SKM-1 (cell line): Measurements from ENCODE around the gene SLX4IP.

Source experiments
- DNase-seq: peaks from one replicate; lab custom pipeline; 2025; ENCODE audit not compliant: unreplicated experiment; lab: John Stamatoyannopoulos, UW

The SLX4IP gene

DNA sequence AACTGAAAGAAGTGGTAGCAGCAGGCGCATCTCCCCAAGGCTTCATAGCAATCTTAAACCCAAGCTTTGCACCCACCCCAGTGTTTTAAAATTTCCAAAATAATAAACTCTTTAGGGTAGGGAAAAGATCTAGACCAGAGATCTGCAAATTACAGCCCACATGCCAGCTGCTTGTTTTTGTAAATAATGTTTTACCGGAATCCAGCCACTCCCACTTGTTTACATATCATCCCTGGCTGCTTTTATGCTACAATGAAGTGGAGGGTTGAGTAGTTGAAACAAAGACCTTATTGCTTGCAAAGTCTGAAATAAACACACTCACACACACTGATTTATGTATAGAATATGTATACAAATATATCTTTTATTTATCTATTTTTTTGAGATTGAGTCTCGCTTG lies 30.0 kb downstream of the SLX4IP start:
- no peak for DNase-seq

DNA sequence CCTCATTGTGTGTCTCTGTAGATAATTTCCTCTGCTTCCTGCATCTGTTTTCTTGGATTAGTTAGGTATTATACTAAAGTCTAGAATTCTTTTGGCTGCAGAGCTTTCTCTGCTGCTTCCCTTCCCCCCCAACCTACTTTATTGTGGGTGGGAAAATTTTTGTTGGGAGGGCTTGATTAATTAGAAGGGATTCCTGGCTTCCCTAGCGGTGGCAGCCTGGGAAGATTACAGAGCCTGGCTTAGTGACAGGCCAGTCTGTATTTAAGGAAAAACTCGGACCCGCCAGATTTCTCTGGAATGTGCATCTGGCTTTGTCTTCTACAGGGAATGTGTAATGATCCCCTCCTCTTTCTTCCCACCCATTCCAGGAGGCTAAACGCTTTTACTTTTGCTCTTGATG lies 31.2 kb downstream of the SLX4IP start:
- DNase-seq: no peak

DNA sequence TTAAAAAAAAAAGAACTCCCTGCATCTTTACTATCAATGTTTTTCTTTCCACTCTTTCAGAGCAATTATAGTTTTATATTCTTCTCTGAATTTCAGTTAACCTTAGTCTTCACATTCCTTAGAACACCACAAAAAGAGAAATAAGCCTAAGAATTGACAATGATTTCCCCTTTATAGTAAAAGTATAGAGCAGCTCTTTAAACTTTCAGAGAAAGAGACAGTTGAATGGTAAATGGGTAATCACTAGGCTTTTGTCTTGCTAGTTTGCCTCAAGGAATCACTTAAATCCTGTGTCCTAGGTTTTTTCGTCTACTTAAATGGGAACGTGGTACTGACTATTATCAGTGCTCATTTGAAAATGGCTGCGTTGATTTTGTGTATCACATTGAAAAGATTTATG lies 31.8 kb downstream of the SLX4IP start:
- DNase-seq: no peak

DNA sequence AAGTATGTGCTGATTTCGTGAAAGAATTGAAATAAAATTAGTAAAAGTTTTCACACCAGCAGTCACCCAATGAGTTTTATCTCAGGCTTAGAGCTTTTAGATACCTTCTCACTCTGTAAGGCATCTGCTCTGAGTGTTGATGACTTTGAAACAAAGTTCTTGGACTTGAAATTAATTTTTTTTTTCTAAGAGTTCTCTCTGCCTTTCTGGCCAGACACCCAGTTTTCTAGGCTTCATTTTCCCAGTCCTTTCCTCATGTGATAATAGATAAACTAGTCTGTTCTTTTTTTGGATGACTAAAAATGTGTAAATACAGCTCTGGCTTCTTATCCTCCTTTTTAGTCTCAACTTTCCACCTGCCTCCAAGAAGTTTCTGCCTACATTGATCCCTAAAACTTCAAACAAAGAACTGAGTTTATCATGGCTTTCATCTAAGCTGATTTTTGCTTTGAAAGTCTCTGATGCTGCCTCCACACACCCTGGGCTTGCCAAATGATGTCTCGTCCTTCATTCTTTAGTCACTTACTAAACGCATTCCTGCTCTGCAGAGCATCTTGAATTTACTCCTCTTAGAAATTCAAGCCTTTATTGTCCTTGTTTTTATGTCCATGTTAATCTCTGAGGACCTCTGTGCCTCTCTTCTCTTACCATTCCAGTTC lies 32.7 kb downstream of the SLX4IP start:
- no peak for DNase-seq

DNA sequence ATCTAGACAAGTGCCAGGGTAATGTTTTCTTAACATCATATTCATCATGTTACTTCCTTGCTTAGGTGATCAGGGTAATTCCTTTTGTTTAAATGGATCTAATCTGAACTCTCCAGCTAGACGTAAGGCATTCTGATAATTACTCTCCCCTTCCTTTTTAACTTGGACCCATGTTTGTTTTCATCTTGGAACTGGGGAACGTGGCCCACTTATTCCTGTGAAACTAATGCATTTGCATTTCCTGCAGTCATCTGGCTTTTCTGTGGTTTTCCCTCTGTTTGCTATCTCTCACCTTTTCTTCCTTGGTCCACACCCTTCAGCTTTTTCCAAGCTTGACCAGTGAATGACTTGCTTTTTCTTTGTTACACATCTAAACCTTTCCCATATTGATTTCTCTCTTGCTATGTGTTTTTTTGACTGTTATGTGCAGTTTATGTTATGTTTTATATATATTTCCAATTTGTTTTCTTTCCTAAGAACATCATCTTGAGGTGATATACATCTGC lies 33.3 kb downstream of the SLX4IP start:
- DNase-seq: no peak

DNA sequence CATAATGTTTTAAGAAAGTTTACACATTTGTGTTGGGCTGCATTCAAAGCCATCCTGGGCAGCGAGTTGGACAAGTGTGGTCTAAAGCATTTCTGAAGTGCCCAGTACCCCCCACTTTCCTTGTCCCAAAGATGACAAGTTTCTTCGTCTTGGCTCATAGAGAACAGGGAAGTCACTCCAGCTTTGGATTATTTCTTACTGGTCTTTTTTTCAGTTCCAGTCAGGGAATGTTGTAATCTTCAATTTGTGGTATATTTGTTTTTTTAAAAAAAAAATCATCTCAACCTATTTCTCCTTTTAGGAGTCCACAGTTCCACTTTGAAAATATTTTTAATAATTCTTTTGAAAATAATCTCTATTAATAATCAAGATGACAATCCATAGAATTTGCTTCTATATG lies 34.0 kb downstream of the SLX4IP start:
- DNase-seq: no peak

DNA sequence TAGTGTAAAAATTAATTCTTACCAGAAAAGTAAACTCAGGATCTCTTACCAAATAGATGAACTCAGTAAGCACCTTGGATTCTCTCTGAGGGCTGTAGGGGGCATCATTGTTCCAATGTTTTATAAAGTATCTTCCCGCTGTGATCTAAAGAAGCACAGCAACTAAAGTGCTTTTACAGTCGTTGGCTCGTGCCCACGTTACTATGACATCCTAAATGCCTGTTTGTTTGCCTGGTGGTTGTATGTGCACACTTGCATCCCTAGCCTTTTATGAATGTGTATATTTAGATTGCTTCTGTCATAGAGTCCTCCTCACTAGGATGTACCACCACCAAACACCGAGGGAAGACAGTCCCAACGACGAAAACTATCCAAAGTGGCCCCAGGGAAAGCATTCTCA lies 34.5 kb downstream of the SLX4IP start:
- DNase-seq: no peak

DNA sequence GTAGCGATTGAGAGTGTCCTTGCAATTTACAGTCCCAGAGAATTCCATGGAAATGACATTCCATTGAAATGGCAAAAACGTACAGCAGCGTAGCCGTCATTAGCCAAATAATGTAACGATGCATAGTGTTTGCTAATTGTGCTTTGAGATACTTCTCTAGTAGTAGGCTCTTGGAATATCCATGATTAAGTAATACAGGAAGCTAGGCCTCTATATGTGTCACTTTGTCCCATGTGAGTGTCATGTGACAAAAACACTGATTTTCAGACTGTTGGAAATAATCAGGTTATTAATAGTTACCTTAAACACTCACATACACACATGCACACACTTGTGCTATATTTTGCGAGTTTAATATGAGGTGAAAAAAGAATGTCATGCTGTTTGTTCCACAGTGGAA lies 35.2 kb downstream of the SLX4IP start:
- DNase-seq: no peak

DNA sequence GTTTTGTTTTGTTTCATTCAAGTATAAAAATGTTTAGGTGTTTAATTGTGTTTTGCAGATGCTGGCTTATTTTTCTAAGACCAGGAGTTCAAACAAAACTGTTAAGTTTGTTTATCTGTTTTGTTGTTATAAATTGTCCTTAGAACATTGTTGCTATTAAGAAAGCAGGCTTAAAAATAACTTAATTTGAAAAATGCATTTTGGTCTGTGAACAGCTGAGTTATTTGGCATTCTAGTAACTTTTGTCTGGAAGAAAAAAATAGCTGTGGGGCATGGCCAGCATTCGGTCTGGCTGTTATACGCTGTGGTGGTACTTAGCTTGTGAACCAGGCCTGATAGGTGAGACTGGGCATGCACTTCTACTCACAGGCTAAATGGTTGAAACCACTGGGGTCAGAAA lies 37.8 kb downstream of the SLX4IP start:
- DNase-seq: no peak

DNA sequence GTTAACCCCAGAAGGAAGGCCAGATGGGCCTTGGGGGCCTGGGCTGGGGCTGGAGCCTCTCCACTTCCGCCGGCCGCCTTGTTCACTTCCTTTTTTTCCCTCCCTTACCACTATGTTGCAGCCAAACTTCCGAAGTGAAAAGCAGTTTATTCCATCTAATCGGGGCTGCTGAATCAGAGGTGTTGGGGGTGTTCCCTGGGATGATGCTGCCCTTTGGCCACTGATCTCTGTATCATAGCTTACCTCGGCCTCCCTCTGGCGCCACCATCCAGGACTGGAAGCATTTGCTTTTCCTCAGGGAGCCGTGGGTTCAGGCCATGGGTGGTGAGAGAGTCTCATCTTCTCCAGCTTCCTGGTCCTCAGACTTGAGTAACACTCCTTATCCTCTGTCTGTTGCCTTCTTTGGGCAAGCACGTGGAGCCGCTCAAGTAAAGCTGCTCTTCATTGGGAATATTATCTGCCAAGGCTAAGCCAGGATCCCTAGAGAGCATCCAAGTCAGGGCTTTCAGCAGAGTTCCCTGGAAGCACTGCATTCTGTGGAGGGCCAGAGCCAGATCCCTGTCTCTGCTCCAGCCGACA lies 39.6 kb downstream of the SLX4IP start:
- no peak for DNase-seq

DNA sequence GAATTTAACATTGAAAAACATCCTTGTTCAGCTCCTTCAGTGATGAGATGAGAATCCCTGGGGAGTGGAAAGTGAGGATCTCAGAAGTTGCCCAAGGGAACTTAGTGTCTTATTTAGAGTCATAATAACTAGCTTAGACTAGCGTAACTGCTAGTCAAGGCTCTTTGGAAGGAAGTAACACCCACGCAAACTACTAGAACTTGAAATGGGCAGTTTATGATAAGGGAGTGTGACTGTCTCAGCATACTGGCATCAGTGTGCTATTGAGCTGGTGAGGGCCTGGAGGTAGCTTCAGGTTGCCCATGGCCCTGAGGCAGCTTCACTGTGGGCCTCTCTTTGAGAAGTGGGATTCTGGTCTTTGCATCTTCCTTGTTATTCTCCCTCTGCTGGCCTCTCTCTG lies 40.1 kb downstream of the SLX4IP start:
- DNase-seq: no peak

DNA sequence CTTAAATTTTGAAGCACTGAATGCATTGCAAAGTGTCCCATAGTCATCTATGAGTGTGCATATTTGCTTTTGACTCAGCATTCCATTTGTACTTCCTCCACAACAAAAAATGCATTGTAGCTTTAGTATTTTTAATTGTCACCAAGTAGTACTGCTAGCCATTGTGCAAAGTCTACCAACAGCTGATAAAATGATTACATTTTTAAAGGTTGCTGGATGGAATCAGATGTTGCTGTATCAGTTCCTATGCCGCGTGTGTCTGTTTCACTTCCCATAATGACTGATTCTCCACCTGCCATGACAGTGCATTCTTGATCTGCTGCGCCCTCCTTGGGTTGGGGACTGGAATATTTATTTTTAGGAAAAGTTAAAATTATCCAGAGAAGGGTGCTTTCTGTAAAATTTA lies 41.2 kb downstream of the SLX4IP start:
- DNase-seq: no peak

DNA sequence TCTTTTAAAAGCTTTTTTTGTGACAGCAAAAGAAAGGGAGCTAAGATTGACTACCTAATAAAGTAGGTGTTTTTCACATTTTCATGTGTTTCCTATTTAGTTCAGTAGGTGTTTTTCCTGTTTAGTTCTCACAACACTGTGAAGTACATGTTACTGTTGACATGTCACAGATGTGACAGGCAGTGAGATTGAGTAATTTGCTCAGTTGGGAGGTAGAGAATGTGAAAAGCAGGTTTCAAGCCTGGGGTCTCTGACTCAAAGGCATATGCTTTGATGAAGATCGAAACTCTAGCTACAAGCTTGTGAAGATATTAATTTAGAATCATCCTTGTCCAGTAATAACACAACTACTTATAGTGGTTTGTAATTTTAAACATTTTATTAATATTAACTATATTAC lies 43.1 kb downstream of the SLX4IP start:
- DNase-seq: no peak

DNA sequence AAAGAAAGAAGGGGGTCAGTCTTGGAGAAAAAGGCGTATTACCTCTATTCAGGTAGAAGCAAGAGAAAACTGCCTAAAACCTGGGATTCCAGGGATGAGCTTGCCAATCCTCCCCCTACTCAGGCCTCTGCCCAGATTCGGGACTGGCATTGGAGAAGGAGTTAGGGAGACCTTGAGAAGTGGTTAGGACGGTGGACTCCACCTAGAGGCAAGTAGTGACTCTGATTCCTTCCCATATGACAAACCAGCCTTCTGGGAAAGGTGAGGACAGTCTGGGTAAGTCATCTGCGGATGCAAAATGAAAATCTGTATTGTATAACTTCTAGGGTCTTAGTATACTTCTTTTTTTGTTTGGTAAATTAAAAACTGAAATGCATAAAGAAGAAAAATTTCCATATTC lies 43.8 kb downstream of the SLX4IP start:
- DNase-seq: no peak

DNA sequence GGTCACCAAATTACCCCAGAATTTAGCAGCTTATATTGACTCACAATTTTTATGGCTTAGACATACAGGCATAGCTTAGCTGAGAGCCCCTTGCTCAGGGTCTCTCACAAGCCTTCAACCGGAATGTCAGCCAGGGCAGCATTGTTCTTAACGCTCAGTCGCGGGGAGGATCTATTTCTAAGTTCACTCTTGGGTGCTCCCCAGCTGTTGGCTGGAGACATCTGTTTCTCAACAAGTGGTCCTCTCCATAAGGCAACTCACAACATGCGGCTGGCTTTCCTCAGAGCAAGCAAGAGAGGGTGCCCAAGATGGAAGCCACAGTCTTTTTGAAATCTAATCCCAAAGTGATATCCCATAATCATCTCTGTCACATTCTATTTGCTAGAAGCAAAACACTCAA lies 46.6 kb downstream of the SLX4IP start:
- DNase-seq: no peak

DNA sequence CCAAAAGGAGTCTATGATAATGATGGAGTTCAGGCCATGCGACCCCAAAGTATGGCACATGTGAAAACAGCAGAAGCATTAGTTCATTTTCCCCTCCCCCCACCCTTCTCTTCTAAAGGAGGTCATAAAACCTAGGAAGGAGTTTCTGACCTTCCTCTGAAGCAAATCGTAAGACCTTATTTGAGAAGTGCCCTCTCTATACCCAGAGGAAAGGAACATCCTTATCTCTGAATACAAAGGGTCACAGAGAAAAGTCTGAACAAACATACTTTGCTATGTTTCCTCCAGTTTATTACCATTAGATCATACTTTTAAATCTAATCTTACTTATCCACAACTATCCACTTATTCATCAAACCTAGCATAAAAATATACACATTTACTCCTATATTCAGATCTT lies 48.6 kb downstream of the SLX4IP start:
- DNase-seq: no peak

DNA sequence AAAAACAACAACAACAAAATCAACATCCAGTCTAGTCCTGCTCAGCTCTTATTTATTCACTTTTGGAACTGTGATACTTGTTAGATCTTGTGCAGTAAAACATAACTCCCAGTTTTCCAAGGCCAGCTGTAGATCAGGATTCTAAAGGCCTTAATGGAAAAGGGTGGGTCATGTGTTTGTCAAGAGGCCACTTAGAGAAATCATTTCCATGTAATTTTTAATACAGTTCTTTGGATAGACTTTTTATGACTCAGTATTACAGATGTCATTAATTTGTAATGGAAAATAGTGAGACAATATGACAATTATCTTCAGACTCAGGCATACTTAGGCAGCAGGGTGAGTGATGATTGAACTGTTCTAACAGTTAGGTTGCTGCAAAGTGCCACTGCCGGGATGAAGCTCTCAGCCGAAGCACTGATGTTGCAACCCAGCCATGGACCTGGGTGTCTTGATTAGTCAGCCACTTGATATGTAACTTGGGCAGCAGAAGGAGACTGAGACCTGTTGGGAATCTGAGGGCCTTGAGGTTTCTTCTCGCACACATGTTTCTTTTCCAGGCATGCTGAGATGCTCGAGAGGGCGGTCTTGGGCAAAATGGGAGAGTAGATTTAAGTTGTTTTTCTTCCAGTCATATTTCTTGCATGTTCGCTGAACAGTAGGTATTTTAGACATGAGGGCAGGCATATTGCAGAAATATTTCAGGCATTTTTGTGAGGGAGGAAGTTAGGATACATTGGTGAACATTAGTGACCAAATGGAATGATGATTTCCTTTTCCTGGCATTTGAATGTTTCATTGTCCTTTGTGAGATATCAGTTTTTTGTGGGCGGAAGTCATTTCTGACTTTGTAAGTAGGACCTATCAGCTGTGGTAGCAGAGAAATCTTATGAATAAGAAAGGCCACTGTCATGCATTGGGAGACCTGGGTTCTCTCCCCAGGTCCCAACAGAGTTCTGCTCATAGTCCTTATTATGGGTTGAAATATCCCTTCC lies 52.3 kb downstream of the SLX4IP start:
- DNase-seq: no peak

DNA sequence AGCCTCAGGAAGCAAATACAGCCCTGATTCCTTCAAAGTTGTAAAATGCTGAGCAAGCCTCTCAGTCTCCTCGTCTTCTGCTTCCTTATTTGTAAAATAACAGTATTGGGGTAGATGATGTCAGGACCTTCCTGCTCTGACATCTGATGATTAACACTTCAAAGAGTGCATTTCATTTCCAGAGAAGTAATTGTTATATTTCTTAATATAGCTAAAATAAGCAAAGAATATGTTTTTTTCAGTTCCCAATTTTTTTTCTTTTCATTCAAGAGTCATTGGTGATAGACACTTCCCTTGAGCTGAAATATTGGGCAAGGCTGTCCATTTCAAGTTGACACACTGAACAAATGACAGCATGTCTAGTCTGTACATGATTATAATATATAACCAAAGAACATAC lies 53.4 kb downstream of the SLX4IP start:
- DNase-seq: no peak

DNA sequence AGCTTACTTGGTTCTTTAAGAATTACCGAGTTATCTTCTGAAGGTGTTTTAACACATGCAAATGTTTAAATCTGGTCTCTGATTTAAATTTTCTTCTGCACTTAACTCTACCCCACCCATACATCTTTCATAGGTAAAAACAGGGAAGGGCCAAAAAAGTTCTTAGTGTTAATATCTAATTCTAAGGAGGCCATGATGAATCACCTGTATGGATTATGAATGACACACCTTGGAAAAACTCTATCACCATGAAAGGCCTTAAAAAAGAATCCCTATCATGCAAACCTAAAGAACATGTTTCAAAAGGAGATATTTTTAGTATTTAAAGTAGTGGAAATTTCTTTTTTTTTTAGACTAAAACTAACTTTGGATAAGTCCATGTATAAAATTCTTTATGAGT lies 54.7 kb downstream of the SLX4IP start:
- DNase-seq: no peak

DNA sequence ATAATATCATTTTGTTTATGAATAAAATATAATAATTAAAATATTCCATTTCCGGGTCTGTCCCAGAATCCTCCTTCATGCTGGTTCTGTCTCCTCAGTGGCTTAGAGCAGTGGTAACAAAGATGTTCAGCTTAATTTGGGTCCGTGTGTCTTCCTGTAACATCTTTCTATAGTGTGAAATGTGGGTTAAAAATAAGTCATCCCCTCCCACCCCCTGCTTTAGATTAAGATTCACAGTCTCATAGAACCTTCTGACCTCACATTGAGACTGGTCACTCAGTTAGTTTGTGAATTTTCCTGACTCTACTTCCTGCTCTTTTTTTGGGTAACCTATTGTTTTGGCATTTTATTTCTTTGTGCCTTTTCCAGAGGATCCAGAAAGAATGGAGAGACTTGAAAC lies 55.2 kb downstream of the SLX4IP start:
- DNase-seq: no peak

DNA sequence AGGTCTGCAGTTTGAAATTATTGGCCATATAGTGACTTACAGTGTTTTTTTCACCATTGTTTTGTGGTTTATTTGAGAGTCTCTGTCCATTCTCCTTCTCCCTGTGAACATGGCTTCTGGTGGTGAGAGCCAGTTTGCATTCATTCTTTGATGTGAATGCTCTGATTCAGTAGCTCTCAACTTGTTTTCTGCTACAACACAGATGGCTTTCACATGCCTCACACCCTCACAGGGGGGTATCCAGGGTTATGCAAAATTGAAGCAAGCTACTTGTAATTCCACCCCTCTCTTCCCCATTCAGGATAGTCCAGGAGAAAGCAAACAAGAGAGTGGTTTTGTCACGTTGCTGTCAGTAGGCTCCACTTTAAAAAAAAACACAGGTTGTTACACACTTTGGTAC lies 55.6 kb downstream of the SLX4IP start:
- DNase-seq: no peak

DNA sequence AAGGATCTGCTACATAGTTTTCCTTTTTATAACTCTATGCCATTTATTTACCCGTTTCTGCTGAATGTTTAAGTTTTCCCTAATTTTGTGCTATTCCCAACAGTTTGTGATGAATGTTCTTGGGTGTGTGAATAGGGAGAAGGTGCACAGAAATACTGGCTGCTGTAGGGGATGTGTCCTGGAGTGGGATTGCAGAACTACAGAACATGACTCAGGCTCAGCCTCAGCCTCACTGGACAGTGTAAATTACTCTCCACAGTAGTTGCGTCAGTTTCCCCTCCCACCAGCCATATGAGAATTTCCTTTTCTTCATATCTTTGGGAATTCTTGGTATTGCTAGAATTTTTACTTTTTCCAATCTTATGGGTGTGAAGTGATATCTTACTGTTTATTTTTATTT lies 57.0 kb downstream of the SLX4IP start:
- DNase-seq: no peak
